Neuronal stem cell (in vitro differentiated cells): ENCODE results near the gene RBM25.
A peak's percentile ranks its signal among the peaks of the same experiment; 100 is the strongest.

ENCODE experiments used
- DNase-seq: peaks from one replicate; pipeline ENCODE4 v3.0.0-alpha.2; 2013; ENCODE audit warnings: low spot score
- H2AFZ ChIP-seq: one replicate; pipeline ENCODE4 v1.6.1; 2013; ENCODE audit warnings: mild to moderate bottlenecking, low read length, inconsistent platforms
- H2AK5ac ChIP-seq: 2 replicates; pipeline ENCODE4 v1.6.1; 2013; ENCODE audit warnings: low read depth, mild to moderate bottlenecking, inconsistent platforms, low read length, moderate library complexity, mixed read lengths
- H2BK120ac ChIP-seq: 2 replicates; pipeline ENCODE4 v1.6.1; 2013; ENCODE audit warnings: low read depth, mild to moderate bottlenecking, inconsistent platforms, low read length, moderate library complexity, mixed read lengths
- H2BK12ac ChIP-seq: one replicate; pipeline ENCODE4 v1.6.1; 2013; ENCODE audit warnings: low read length, inconsistent platforms
- H2BK15ac ChIP-seq: 2 replicates; pipeline ENCODE4 v1.6.1; 2013; ENCODE audit warnings: mild to moderate bottlenecking, low read length, inconsistent platforms, mixed read lengths
- H2BK5ac ChIP-seq: one replicate; pipeline ENCODE4 v1.6.1; 2013; ENCODE audit warnings: inconsistent platforms, mild to moderate bottlenecking, low read length, moderate library complexity
- H3K14ac ChIP-seq: one replicate; pipeline ENCODE4 v1.6.1; 2013; ENCODE audit warnings: low read length, inconsistent platforms
- H3K18ac ChIP-seq: 2 replicates; pipeline ENCODE4 v1.6.1; 2013; ENCODE audit warnings: low read length, inconsistent platforms
- H3K23ac ChIP-seq: 2 replicates; pipeline ENCODE4 v1.6.1; 2013; ENCODE audit warnings: low read depth, mild to moderate bottlenecking, mixed read lengths, low read length, inconsistent platforms; ENCODE audit not compliant: poor library complexity
- H3K27ac ChIP-seq: replicated peaks from 3 replicates; pipeline ENCODE4 v1.5.1; 2013; ENCODE audit warnings: low read length, inconsistent platforms
- H3K27me3 ChIP-seq, 3 experiments: 2 replicates each; pipeline ENCODE4 v1.6.1; 2013; ENCODE audit warnings: low read length in 3 of 3, mild to moderate bottlenecking in 2 of 3, inconsistent platforms in 1 of 3, low read depth in 1 of 3, mixed read lengths in 1 of 3, moderate library complexity in 1 of 3; ENCODE audit not compliant: control insufficient read depth in 3 of 3, insufficient read depth in 3 of 3
- H3K36me3 ChIP-seq, 2 donors: replicated peaks in 1 of 2; 2 replicates each; pipeline ENCODE4 v1.6.1; 2013; ENCODE audit warnings: low read length in 2 of 2; ENCODE audit not compliant: control insufficient read depth in 2 of 2, insufficient read depth in 2 of 2
- H3K4ac ChIP-seq: 2 replicates; pipeline ENCODE4 v1.6.1; 2013; ENCODE audit warnings: inconsistent platforms, mild to moderate bottlenecking, low read length, moderate library complexity
- H3K4me1 ChIP-seq, 2 donors: 1 replicate in 1 of 2; 2 replicates in 1 of 2; pipeline ENCODE4 v1.6.1; 2013; ENCODE audit warnings: low read length in 2 of 2, low read depth in 1 of 2; ENCODE audit not compliant: control insufficient read depth in 2 of 2, insufficient read depth in 1 of 2
- H3K4me2 ChIP-seq: one replicate; pipeline ENCODE4 v1.6.1; 2013; ENCODE audit warnings: mild to moderate bottlenecking, low read length, inconsistent platforms; ENCODE audit not compliant: insufficient read depth, poor library complexity, severe bottlenecking
- H3K4me3 ChIP-seq, 2 donors: 2 replicates each; pipeline ENCODE4 v1.5.1; 2013; ENCODE audit warnings: low read length in 2 of 2, mild to moderate bottlenecking in 2 of 2, inconsistent platforms in 1 of 2, moderate library complexity in 1 of 2
- H3K79me1 ChIP-seq: one replicate; pipeline ENCODE4 v1.6.1; 2013; ENCODE audit warnings: low read depth, mild to moderate bottlenecking, inconsistent platforms, low read length, moderate library complexity
- H3K9ac ChIP-seq: one replicate; pipeline ENCODE4 v1.6.1; 2013; ENCODE audit warnings: mild to moderate bottlenecking, low read depth, low read length, inconsistent platforms; ENCODE audit not compliant: poor library complexity
- H3K9me3 ChIP-seq, 2 donors: replicated peaks in 1 of 2; 2 replicates each; pipeline versions ENCODE3 to v1.6.1; 2013; ENCODE audit warnings: low read length in 2 of 2, mild to moderate bottlenecking in 2 of 2, inconsistent platforms in 1 of 2, low read depth in 1 of 2, mixed read lengths in 1 of 2, moderate library complexity in 1 of 2; ENCODE audit not compliant: control insufficient read depth in 2 of 2, insufficient read depth in 1 of 2
- H4K8ac ChIP-seq: one replicate; pipeline ENCODE4 v1.6.1; 2013; ENCODE audit warnings: low read depth, mild to moderate bottlenecking, inconsistent platforms, low read length, moderate library complexity
- H4K91ac ChIP-seq: one replicate; pipeline ENCODE4 v1.6.1; 2013; ENCODE audit warnings: low read length, low read depth, mild to moderate bottlenecking, inconsistent platforms; ENCODE audit not compliant: poor library complexity
- WGBS, 2 donors: extraction: QIAGEN DNeasy Blood & Tissue Kit; methylation state at CpG; one replicate each; pipeline ENCODE4 v1.1.7; 2013; ENCODE audit warnings: missing lambda C conversion rate in 2 of 2, mixed read lengths in 1 of 2; ENCODE audit not compliant: insufficient read length in 2 of 2, insufficient replicate concordance in 1 of 2; ENCODE audit errors: extremely low coverage in 2 of 2; 5-methylcytosine and 5-hydroxymethylcytosine counted together

Gene RBM25

GRCh38 chr14:73142216-73142615, 83.9 kb downstream of the RBM25 start:
- peaks cover 8 to 15% of the 10 kb centered on the region in 2 donors for H3K4me1 ChIP-seq
- H3K9ac ChIP-seq, result no peak overlapping the region
- no peak overlapping the region for H3K18ac ChIP-seq

GRCh38 chr14:73143003-73143402, 84.7 kb downstream of the RBM25 start:
- peaks cover 2 to 13% of the 10 kb centered on the region in 2 donors for H3K36me3 ChIP-seq
- H3K79me1 ChIP-seq, result peaks cover 7% of the 10 kb centered on the region
- no peak overlapping the region for H3K14ac ChIP-seq
- H3K18ac ChIP-seq, result no peak overlapping the region
- no peak overlapping the region for H3K4me3 ChIP-seq
- H3K27ac ChIP-seq, result peak overlapping the region; percentile 37
- H3K9ac ChIP-seq, result no peak overlapping the region
- H3K4me1 ChIP-seq, result peaks cover 5 to 12% of the 10 kb centered on the region in 2 donors
- no peak overlapping the region for H2AFZ ChIP-seq
- H2BK12ac ChIP-seq, result no peak overlapping the region
- H2AK5ac ChIP-seq, result no peak overlapping the region
- H2BK5ac ChIP-seq, result no peak overlapping the region
- no peak overlapping the region for H2BK15ac ChIP-seq
- no peak overlapping the region for H3K4ac ChIP-seq
- peaks cover 2 to 4% of the 10 kb centered on the region in 2 donors for H3K9me3 ChIP-seq
- H4K91ac ChIP-seq, result no peak overlapping the region
- no peaks in the 10 kb centered on the region for H3K27me3 ChIP-seq
- H3K4me2 ChIP-seq, result peak overlapping the region; percentile 21
- no peak overlapping the region for H3K23ac ChIP-seq
- no peak overlapping the region for H2BK120ac ChIP-seq
- peak; percentile 12 for DNase-seq
- no peak overlapping the region for H4K8ac ChIP-seq
- WGBS, 2 donors, result no CpG with 5 or more reads among the region's 5 CpGs

More at GRCh38 chr14:73142216-73142615, 83.9 kb downstream of the RBM25 start:
- H2AFZ ChIP-seq, result no peak overlapping the region
- no peak overlapping the region for H2BK12ac ChIP-seq
- H4K91ac ChIP-seq, result no peak overlapping the region
- no peak overlapping the region for H3K27ac ChIP-seq
- no peak overlapping the region for H3K4me3 ChIP-seq
- H4K8ac ChIP-seq, result no peak overlapping the region
- no peak overlapping the region for H3K14ac ChIP-seq
- no peaks in the 10 kb centered on the region for H3K27me3 ChIP-seq
- DNase-seq, result no peak
- WGBS, 2 donors, result no CpG with 5 or more reads among the region's 2 CpGs
- peaks cover 0 to 5% of the 10 kb centered on the region in 2 donors for H3K36me3 ChIP-seq
- peaks cover 12% of the 10 kb centered on the region for H3K79me1 ChIP-seq
- H2BK15ac ChIP-seq, result no peak overlapping the region
- no peak overlapping the region for H2BK5ac ChIP-seq
- H3K4me2 ChIP-seq, result no peak overlapping the region
- no peak overlapping the region for H3K23ac ChIP-seq
- H2AK5ac ChIP-seq, result no peak overlapping the region
- peaks cover 2 to 4% of the 10 kb centered on the region in 2 donors for H3K9me3 ChIP-seq
- H2BK120ac ChIP-seq, result no peak overlapping the region
- H3K4ac ChIP-seq, result no peak overlapping the region

GRCh38 chr14:73143617-73144016, 85.3 kb downstream of the RBM25 start:
- H3K27me3 ChIP-seq, result no peaks in the 10 kb centered on the region
- no peak overlapping the region for H3K9ac ChIP-seq
- no peak overlapping the region for H3K4me2 ChIP-seq
- H2AFZ ChIP-seq, result no peak overlapping the region
- peaks cover 5% of the 10 kb centered on the region for H3K79me1 ChIP-seq
- H3K9me3 ChIP-seq, result peaks cover 2 to 4% of the 10 kb centered on the region in 2 donors
- H3K4ac ChIP-seq, result no peak overlapping the region
- no peak overlapping the region for H2BK120ac ChIP-seq
- WGBS, 2 donors, result no CpG with 5 or more reads among the region's 3 CpGs
- no peak overlapping the region for H2BK15ac ChIP-seq
- no peak overlapping the region for H3K18ac ChIP-seq
- no peak overlapping the region for H3K27ac ChIP-seq
- H2AK5ac ChIP-seq, result no peak overlapping the region
- no peak overlapping the region for H3K4me3 ChIP-seq
- DNase-seq, result no peak
- H2BK5ac ChIP-seq, result no peak overlapping the region
- no peak overlapping the region for H3K14ac ChIP-seq
- no peak overlapping the region for H2BK12ac ChIP-seq
- H3K23ac ChIP-seq, result no peak overlapping the region
- no peak overlapping the region for H4K91ac ChIP-seq
- H4K8ac ChIP-seq, result no peak overlapping the region
- peaks cover 5 to 12% of the 10 kb centered on the region in 2 donors for H3K4me1 ChIP-seq
- H3K36me3 ChIP-seq, result peaks cover 2 to 19% of the 10 kb centered on the region in 2 donors

GRCh38 chr14:73145371-73145770, 87.0 kb downstream of the RBM25 start:
- Histone ChIP-seq H4K8ac (no peak overlapping the region), H2BK12ac (no peak overlapping the region), H3K27ac (no peak overlapping the region), H3K4ac (no peak overlapping the region), H3K4me3 (no peak overlapping the region), H2BK120ac (no peak overlapping the region), H3K4me1 (peaks cover 5 to 12% of the 10 kb centered on the region in 2 donors), H3K9ac (no peak overlapping the region), H3K14ac (no peak overlapping the region), H3K27me3 (no peaks in the 10 kb centered on the region), H3K18ac (no peak overlapping the region), H2AK5ac (no peak overlapping the region), H2BK15ac (no peak overlapping the region), H3K9me3 (peaks cover 2 to 4% of the 10 kb centered on the region in 2 donors), H4K91ac (no peak overlapping the region), H3K79me1 (peaks cover 5% of the 10 kb centered on the region), H3K36me3 (peaks cover 7 to 35% of the 10 kb centered on the region in 2 donors), H2BK5ac (no peak overlapping the region), H3K4me2 (no peak overlapping the region), H2AFZ (no peak overlapping the region), H3K23ac (no peak overlapping the region)
- WGBS, 2 donors, result no CpG with 5 or more reads among the region's 3 CpGs
- DNase-seq, result no peak
